GM19035 (cell line): ENCODE data around the gene ADRA2C.

Experiments
- ATAC-seq: cut with Tn5 transposase; IDR thresholded peaks from one replicate; pipeline ENCODE4 v1.9.1; 2021; ENCODE audit not compliant: unreplicated experiment

The ADRA2C gene

DNA sequence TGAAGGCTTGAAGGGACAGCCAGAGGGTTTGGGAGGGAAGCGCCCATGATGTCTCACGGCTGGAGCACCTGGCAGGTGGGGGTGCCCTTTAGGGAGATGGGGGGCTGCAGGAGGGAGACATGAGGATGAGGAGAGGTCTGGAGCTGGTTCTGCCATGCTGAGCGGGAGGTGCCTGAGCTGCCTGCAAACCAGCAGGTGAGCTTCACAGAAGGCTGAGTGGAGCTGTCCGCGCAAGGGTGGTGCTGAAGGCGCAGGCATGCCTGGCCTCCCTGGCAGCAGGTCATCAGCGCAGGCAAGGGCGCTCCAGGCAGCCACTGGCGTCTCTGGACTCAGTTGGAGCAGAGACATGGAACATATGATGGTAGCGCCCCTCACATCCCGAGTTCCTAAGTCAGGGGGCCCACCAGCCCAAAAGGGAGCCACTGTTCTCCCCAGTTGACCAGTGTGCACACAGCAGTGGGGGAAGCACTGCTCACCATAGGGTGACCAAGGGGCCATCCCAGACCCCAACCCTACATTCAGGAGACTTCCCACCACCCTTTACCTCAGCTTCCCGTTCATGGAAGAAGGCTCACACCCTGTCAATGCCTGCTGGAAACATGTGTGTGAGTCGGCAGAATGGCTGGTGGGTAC lies 25.8 kb downstream of the ADRA2C start:
- no peak for ATAC-seq

DNA sequence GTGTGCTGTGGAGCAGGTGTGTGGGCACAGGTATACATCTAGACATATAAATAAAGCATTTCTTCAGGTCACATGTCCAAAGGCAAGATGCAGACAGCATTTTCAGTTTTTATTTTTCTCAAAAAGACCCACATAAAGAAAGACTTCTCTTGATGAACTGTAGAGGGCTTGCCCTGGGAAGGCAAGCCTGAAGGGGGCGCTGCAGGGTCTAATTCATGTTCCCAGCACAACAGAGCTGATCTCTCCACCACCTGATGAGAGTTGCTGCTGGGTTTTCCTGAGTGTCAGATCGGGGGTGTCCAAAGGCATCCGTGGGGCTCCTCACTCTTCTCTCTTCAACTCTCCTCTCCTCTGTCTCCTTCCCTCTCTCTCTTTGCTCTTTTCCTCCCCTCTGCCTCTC lies 26.6 kb downstream of the ADRA2C start:
- no peak for ATAC-seq

DNA sequence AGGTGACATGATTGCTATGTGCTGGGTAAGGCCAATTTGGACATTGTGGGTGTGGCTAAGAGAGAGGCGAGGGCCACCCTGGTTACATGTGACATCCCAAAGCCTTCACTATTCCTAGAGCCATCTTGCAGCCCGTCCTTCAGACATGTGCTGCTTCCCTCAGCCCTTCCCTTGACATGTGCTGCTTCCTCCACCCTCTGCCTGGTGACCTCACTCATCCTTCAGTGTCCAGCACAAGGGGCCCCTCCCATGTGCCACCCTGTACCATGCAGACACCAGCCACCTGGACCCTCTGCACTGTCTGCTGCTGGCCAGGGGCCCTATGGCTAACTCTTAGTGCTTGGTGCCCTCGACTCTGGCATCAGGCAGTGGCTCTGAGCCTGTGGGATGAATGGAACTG lies 27.4 kb downstream of the ADRA2C start:
- ATAC-seq = no peak

DNA sequence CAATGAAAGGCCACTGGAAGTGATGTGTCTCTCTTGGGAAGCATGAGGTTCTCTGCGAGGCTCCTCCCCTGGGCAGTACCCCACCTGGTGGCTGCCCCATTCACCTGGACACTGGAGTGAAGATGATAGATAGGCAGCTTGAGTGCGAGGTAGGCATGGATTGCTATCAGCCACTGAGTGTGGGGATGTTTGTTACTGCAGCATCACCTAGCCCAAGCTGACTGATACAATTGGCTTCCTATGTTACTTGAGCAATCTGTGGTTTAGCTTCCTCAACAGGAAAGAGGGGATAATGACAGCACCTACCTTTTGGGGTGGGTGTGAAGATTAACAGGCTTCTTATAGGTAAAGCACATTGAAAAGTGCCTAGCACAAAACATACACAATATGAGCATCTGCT lies 30.8 kb downstream of the ADRA2C start:
- no peak for ATAC-seq

DNA sequence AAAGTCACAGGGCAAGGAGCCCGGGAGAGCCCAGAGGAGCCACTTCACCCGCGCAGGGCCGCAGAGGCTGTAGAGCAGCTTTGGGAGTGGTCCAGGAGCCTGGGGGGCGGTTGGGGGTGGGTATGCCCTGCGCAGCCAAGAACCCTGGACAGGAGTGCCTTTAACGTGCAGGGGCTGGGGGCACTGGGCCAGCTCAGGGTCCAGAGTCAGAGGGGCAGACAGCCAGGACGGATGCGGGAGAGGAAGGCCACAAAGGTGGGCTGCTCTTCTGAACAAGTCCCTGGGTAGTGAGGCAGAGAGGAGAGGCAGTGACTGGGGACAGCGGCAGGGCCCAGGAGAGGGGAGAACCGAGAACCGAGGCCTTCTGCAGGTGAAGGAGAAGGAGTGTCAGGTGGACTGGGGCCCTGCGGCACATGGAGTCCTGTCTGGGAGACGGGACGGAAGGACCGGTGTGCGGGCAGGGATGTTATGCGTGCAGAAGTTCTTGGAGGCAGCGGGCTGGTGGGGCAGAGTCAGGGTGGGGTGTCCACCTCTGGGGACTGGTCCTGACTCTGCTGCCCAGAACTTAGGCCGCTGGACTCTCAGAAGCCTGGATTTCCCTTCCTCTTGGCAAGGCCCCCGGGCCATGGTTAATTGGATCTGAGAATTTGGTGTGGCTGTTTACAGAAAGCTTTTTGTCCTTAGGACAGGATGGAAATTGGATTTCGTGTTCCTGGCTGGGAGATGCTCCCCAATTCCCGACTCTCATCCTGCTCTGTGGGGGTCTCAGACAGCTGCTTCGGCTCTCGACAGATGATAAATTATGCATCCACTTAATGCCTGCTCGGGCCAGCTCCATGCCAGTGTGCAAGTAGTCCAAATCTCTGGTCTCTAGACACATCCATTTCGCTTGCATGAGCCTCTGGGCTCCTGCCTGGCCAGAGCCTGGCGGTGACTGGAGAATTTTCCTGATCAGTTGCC lies 31.9 kb downstream of the ADRA2C start:
- ATAC-seq = no peak

DNA sequence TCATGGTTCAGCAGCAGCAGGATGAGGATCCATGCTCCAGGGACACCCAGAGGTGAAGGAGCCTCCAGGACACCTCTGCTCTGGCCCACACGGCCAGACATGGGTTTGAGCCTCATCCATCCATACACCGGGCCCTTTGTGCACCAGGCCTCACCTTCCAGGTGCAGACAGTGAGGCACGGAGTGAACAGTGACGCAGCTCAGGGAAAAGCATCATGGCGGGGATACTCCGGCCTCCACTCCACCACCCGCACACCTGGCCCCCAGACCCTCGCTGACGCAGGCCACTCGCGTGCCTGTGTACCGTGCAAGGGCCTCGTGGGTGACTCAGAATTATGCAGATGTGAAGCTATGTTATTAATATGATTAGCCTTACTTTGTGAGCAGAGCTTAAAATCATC lies 33.3 kb downstream of the ADRA2C start:
- no peak for ATAC-seq

DNA sequence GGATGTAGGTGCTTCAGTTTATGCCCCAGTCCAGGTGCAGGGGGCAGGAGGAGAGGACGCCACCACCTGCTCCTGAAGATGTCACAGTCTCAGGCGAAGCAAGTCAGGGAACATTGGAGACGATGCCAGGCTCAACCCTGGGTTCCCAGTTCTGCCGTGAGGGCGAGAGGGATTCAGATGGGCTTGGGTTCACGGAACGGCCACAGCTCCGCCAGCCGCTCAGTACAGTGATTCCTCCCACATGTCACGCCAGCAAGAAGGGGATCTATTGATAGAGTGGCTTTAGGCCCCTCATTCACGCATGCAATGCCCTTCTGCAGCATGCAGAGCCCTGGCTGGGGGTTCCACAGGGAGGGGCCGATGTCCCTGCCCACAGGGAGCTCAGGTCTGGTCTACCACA lies 34.2 kb downstream of the ADRA2C start:
- ATAC-seq = no peak

DNA sequence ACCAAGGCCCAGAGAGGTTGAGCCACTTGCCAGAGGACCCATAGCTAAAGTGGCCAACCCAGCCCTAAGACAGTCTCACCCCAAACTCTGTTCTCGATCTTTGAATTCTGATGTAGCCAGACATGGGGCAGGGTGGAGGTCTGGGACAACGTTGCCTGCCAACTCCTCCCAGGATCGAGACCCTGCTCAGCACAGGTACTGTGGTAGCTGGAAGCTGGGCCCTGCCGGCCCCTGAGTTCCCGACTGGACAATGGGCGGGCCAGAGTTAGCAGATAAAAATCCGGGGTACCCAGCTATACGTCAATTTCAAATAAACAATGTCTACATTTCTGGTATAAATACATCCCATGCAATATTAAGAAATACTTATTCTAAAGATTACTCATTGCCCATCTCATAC lies 35.3 kb downstream of the ADRA2C start:
- no peak for ATAC-seq

DNA sequence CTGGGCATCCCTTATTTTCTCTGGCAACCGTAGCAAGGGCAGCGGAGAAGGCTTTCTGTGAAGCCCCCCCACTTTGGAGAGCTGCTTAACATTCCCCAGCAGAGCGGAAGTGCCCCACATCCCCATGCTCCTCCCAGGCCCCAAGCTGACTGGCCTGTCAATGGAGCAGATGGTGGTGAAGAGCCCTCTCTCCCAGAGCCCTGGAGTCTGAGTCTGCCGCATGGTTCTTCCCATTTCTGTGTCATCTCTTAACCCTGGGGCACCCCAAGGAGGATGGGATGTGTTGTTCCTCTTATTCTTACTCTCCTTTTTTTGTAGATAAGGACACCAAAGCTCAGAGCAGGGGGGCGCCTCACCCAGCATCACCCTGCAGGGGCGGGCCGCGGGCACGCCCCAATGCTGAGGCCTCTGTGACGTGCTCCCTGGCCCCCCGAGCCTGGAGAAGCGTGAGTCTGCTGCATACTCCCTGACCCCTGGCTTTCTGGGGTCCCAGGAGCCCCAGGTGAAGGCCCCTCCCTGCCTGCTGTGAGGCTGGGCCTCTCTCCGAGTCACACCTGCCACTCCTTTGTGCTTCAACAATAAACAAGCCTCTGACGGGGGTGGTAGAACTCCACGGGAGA lies 35.9 kb downstream of the ADRA2C start:
- ATAC-seq = no peak

DNA sequence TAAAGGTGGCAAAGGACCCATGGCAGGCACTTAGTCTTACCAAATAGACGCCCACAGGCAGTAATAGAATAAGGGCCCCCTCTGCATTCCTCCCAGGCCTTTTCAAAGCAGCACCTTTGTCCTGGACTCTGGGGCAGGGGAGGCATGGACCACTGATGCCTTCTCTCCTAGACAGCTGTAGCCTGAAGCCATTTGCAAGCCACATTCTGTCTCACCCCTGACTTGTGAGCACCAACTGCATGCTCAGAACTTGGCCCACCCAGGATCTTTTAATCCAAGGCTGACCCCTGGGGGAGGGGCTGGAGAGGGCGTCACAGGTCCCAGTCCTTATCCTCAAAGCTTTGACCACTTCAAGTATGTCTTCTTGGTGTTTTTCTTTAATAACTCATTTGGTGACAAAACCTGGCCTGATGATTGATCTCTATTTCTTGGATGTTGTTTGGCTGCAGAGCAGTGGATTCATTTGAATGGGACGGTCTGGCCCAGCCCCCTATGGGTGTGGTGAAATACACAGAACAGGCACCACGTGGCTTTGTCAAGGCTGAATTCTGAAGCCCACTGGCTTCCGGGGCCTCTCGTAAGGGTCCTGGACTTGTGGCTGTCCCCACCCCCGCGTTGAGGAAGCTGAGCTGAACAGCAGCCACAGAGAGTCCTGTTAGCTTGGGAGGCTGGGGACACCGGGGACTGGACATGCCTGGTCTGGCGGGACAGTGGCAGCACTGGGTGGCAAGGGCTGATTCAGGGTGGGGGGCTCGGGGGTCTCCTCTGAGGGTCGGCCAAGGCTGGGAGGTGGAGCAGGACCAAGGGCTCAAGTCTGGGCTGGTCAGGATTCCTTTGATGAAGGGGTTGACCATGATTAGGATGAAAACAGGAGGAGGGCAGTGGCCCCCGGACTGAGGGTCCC lies 36.6 kb downstream of the ADRA2C start:
- ATAC-seq = no peak

DNA sequence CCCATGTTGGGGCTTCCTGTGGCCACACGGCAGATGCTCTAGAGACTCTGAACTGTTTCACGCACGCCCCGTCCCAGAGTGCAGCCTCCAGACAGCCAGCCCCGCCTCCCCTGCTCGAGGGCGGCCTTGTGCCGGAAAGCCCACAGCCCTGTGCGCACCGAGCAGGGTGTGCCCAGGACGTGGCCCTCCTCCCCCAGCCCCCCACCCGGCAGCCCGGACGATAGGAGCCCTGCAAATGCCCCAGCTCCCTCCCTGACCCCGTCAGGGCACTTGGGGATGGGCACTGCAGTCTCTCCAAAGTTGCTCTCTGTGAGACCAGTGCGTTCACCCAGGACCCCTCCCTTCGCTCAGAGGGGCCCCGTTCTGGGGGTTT lies 37.3 kb downstream of the ADRA2C start:
- ATAC-seq = no peak

DNA sequence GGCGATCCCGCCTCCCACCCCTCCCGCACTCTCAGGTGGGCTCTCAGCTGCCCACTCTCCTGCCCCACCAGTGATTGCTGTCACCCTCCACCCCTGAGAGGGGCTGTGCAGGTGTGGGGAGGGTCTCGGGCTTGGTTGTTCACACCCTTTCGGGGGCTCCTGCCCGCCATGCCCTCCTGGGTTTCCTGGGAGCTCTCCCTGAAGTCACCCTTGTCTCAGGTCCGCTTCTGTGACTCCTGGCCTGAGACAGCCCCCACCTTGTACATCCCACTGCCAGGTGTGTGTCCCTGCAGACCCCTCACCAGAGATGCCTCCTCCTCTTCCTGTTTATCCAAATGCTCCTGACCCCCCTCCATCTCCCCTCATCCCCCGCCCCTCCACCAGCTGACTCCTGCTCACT lies 37.8 kb downstream of the ADRA2C start:
- no peak for ATAC-seq

DNA sequence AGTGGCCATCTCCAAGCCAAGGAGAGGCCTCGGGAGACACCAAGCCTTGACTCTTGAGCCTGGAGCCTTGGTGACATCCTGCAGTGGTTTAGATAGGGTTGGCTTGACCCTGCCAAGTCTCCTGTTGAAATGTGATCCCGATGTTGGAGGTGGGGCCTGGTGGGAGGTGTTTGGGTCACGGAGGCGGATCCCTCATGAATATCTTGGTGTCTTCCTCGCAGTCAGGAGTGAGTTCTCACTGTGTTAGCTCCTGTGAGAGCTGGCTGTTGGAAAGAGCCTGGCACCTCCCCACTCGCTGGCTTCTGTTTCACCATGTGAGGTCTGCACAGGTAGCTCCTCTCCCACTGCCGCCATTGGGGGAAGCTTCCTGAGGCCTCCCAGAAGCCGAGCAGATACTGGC lies 38.8 kb downstream of the ADRA2C start:
- no peak for ATAC-seq

DNA sequence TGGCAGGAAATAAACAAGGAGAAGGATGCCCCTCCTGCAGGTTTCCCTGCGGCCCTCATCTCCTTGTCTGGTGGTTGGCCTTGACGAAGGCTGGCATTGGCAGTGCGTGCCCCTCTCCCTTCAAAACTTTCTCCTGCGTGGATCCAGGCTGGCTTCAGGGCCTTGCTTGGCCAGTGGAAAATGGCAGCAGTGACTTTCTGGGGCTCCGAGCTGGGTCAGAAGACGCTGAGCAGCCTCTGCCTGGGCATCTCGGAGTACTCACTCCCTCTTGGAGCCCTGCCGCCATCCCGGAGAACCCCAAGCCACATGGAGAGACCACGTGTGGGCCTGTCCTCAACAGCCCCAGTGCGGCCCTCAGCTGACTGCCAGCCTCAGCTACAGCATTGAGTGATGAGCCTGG lies 39.5 kb downstream of the ADRA2C start:
- no peak for ATAC-seq

DNA sequence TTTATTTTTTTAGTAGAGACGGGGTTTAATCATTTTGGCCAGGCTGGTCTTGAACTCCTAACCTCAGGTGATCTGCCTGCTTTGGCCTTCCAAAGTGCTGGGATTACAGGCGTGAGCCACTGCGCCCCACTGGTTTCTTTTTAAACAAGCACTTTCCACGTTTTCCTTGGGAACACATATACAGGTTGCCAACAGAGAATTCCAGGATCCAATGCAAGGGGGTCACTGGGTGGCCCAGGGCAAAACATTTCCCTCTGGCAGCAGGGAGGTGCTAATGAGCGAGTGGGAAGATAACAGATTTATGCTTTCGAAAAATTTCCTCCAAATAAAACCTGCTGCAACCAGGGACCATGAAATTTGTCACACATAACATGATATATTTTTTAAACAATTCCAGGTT lies 41.1 kb downstream of the ADRA2C start:
- ATAC-seq = no peak

DNA sequence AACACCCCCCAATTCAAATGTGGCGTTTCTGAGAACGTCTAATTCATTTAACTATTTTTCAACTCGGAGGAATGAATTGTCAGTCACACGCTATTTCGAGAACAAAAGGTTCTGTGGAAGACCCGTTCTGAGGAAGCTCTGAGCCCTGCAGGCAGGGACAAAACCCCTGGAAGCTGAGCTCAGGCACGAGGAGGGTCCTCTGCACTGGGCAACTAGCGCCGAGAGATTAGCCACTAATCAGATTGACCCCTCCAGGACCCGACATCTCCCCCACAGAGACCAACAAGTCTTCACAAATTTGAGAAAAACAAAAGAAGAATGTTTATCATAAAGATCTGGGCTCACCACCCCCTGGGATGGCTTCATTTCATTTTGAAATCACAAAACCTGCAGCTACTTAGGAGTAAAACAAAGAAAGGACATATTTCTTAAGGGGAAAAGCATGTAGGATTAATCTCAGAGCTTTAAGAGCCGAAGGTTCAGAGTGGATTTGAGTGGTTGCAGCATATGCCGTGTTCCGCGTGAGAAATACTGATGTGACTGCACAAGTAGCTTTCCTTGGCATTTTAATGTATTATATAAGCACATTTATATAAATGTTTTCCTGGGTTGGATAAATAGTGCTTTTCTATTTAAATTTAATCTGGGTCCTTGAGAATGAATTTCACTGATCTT lies 41.8 kb downstream of the ADRA2C start:
- no peak for ATAC-seq

DNA sequence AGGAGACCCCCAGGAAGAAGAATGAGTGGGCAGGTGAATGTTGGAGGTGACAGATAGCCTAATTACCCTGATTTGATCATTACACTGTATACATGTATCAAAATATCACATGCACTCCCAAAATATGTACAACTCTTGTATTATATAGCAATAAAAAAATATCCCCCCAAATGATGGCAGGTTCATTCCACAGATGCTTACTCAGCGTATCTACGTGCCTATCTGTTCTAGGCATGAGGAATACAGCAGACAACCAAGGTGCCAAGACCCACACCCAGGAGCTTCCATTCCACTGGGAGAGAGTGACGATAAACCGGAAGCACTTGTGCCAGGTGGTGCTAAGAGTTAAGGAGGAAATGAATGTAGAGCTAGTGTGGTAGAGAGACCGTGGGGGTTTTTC lies 42.4 kb downstream of the ADRA2C start:
- ATAC-seq = no peak

DNA sequence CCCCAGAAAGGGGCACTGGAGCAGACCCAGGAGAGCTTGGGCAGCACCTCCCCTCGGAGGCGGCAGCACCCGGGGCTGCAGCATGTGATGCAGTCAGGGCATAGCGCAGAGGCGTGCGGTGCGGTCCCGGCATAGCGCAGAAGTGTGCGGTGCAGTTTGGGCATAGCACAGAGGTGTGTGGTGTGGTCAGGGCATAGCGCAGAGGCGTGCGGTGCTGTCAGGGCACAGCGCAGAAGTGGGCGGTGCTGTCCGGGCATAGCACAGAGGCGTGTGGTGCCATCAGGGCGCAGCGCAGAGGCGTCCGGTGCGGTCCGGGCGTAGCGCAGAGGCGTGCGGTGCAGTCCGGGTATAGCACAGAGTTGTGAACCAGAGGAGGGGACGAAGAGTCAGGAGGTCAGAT lies 42.8 kb downstream of the ADRA2C start:
- no peak for ATAC-seq

DNA sequence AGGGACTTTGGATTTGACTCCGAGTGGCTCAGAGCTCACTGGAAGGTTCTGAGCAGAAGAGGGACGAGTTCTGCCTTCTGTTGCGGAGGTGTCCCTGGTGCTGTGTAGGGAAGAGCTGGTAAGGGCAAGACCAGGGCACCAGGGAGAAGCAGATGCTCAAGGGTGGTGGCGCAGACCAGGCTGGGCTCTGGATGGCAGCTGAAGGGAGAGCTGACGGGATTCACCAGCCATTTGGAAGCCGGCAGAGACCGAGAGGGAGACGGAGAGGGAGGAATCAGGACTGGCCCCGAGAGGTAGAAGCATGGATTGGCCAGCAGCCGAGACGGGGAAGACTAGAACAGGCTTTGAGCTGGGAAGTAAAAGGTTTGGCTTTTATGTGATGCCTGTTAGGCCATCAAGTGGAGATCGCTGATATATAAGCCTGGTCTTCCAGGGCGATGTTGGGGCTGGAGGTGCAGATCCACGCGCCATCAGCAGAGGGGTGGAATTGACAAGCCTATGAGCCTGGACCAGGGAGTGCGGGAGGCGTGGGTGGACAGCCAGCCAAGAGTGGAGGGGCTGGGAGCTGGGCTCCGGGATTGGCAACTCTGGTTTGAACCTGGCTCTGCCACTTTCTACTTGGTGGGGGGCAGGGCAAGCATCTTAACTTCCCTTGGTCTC lies 43.4 kb downstream of the ADRA2C start:
- ATAC-seq = no peak

DNA sequence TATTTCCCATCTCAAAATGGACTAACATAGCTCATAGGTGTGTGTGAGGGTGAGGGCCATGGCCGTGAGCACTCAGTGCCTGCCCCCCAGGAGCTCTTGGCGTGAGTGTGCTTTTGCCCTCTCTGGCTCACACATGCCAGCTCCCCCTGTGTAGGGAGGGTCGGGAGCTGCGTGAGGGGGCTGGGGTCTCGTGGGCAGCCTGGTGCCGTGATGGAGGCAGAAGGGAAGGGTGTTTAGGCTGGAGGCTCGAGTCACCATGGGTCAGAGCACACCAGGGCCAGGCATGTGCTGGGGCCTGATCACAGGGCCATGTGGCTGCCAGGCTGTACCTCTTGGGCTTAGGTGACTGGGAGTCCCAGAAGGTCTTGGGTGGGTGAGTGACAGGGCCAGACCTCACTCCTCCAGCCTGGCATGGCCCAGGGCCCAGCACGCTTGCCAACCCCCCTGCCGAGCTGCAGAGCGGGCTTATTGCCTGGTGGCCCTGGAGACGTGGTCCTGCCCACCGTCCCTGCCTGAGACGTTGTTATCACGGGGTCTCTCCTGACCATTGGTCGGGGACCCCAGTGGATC lies 44.0 kb downstream of the ADRA2C start:
- no peak for ATAC-seq
